Neural progenitor cell (in vitro differentiated cells): ENCODE results near the gene LGALS1. TPM values are rescaled to one million over a fixed set of nuclear protein-coding genes. Genes with fewer than 3 reads are reported as not detected.
A peak's percentile ranks its signal among the peaks of the same experiment; 100 is the strongest.

Experiments
- DNase-seq: peaks from one replicate; pipeline ENCODE4 v3.0.0-alpha.2; 2016; ENCODE audit warnings: low spot score
- H2AFZ ChIP-seq: fragments of 200-600 bp; sonication (generic); replicated peaks from 2 replicates; pipeline ENCODE4 v1.6.1; 2016; ENCODE audit warnings: antibody characterized with exemption
- H3F3A ChIP-seq: fragments of 200-600 bp; sonication (generic); 2 replicates; pipeline ENCODE4 v1.6.1; 2016; ENCODE audit warnings: antibody characterized with exemption, low read depth
- H3K27ac ChIP-seq: fragments of 200-600 bp; sonication (generic); 2 replicates; pipeline ENCODE4 v1.5.1; 2016; ENCODE audit warnings: mild to moderate bottlenecking
- H3K27me3 ChIP-seq: fragments of 200-600 bp; sonication (generic); 2 replicates; pipeline ENCODE4 v1.6.1; 2016; ENCODE audit warnings: mild to moderate bottlenecking, moderate library complexity
- H3K36me3 ChIP-seq: fragments of 200-600 bp; sonication (generic); 2 replicates; pipeline ENCODE4 v1.5.1; 2016
- H3K4me1 ChIP-seq: fragments of 200-600 bp; sonication (generic); 2 replicates; pipeline ENCODE4 v1.6.1; 2016; ENCODE audit warnings: mixed run types
- H3K4me2 ChIP-seq: fragments of 200-600 bp; sonication (generic); 2 replicates; pipeline ENCODE4 v1.6.1; 2016
- H3K4me3 ChIP-seq: fragments of 200-600 bp; sonication (generic); 2 replicates; pipeline ENCODE4 v1.5.1; 2016
- H3K79me2 ChIP-seq: fragments of 200-600 bp; sonication (generic); 2 replicates; pipeline ENCODE4 v1.6.1; 2016; ENCODE audit warnings: low read depth
- H3K9ac ChIP-seq: fragments of 200-600 bp; sonication (generic); 2 replicates; pipeline ENCODE4 v1.6.1; 2016
- H3K9me3 ChIP-seq: fragments of 200-600 bp; sonication (generic); 2 replicates; pipeline ENCODE4 v1.5.1; 2016; ENCODE audit warnings: low read depth
- H4K20me1 ChIP-seq: fragments of 200-600 bp; sonication (generic); 2 replicates; pipeline ENCODE4 v1.6.1; 2016; ENCODE audit warnings: low read depth
- H3K27ac Mint-ChIP-seq: 3 replicates; pipeline ENCODE4 v1.8.0; 2021; ENCODE audit warnings: mixed read lengths
- H3K27me3 Mint-ChIP-seq: 2 replicates; pipeline ENCODE4 v1.8.0; 2022; ENCODE audit warnings: low read depth, mild to moderate bottlenecking, inconsistent platforms, moderate library complexity, mixed read lengths; ENCODE audit not compliant: insufficient read depth
- H3K36me3 Mint-ChIP-seq: 3 replicates; pipeline ENCODE4 v1.8.0; 2021; ENCODE audit warnings: mixed read lengths
- H3K4me1 Mint-ChIP-seq: 3 replicates; pipeline ENCODE4 v1.8.0; 2021; ENCODE audit warnings: mixed read lengths
- H3K4me3 Mint-ChIP-seq: 3 replicates; pipeline ENCODE4 v1.8.0; 2021; ENCODE audit warnings: mild to moderate bottlenecking, moderate library complexity, mixed read lengths
- H3K9me3 Mint-ChIP-seq: 3 replicates; pipeline ENCODE4 v1.8.0; 2020; ENCODE audit warnings: mixed read lengths
- EZH2 ChIP-seq: fragments of 200-600 bp; sonication (generic); IDR thresholded peaks from 2 replicates; pipeline ENCODE4 v1.6.1; 2017; ENCODE audit warnings: antibody characterized with exemption, mild to moderate bottlenecking, moderate library complexity
- EZH2phosphoT487 ChIP-seq: fragments of 200-600 bp; sonication (generic); IDR thresholded peaks from 2 replicates; pipeline ENCODE4 v1.6.1; 2017; ENCODE audit warnings: antibody characterized with exemption
- total RNA-seq: library from RNA; depleted of rRNA; stranded (reverse); fragments of >200 nt; gene quantifications from 2 replicates; pipeline ENCODE4 v1.2.3, GENCODE V29; 2015; ENCODE audit warnings: low replicate concordance
- TF ChIP-seq, protein P1 (sequence below): fragments of 200-600 bp; sonication (generic); IDR thresholded peaks from 2 replicates; pipeline ENCODE4 v1.5.1; 2017; ENCODE audit warnings: antibody characterized with exemption, mild to moderate bottlenecking

LGALS1 gene
- total RNA-seq, 1 donor from 2014 or later, result 14.9 TPM

DNA sequence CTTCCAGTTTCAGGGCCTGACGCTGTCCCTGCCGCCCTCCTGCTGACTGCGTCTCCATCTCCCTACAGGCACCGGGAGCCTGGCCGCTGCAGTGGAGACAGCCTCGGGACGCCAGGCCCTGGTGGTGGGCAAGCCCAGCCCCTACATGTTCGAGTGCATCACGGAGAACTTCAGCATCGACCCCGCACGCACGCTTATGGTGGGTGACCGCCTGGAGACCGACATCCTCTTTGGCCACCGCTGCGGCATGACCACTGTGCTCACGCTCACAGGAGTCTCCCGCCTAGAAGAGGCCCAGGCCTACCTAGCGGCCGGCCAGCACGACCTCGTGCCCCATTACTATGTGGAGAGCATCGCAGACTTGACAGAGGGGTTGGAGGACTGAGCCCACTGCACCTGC lies 9.9 kb upstream of the LGALS1 start:
- DNase-seq, result no peak
- H3K4me1 Mint-ChIP-seq, result peaks cover 24% of the 10 kb centered on the region

DNA sequence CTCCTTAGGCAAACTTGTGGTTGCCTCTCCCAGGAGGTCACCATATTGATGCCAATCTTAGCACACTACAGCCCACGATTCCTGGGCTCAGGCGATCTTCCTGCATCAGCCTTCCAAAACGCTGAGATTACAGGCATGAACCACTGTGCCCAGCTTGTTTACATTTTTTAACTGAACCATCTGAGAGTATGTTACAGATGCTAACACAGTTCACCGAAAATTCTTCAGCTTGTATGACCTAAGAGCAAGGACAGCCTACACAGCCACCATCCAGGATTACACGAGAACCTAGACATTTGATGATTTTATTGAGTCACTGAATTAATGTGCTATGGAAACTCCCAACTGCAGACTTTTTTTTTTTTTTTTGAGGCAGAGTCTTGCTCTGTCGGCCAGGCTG lies 5.8 kb upstream of the LGALS1 start:
- H2AFZ ChIP-seq, result no peak overlapping the region
- H3K4me2 ChIP-seq, result no peak overlapping the region
- peaks cover 27% of the 10 kb centered on the region for H3F3A ChIP-seq
- H3K4me3 ChIP-seq, result no peak overlapping the region
- Mint-ChIP-seq H3K27ac (no peak overlapping the region), H3K36me3 (peaks cover 12% of the 10 kb centered on the region), H3K9me3 (no peaks in the 10 kb centered on the region), H3K4me3 (peak overlapping the region; percentile 43), H3K27me3 (no peaks in the 10 kb centered on the region), H3K4me1 (peaks cover 10% of the 10 kb centered on the region)
- peaks cover 27% of the 10 kb centered on the region for H4K20me1 ChIP-seq
- H3K27me3 ChIP-seq, result no peaks in the 10 kb centered on the region
- H3K79me2 ChIP-seq, result peaks cover 17% of the 10 kb centered on the region
- H3K36me3 ChIP-seq, result no peaks in the 10 kb centered on the region
- TF ChIP-seq EZH2 (no peak), EZH2phosphoT487 (no peak)
- TF ChIP-seq, protein P1, sequence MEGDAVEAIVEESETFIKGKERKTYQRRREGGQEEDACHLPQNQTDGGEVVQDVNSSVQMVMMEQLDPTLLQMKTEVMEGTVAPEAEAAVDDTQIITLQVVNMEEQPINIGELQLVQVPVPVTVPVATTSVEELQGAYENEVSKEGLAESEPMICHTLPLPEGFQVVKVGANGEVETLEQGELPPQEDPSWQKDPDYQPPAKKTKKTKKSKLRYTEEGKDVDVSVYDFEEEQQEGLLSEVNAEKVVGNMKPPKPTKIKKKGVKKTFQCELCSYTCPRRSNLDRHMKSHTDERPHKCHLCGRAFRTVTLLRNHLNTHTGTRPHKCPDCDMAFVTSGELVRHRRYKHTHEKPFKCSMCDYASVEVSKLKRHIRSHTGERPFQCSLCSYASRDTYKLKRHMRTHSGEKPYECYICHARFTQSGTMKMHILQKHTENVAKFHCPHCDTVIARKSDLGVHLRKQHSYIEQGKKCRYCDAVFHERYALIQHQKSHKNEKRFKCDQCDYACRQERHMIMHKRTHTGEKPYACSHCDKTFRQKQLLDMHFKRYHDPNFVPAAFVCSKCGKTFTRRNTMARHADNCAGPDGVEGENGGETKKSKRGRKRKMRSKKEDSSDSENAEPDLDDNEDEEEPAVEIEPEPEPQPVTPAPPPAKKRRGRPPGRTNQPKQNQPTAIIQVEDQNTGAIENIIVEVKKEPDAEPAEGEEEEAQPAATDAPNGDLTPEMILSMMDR, result no peak
- H3K4me1 ChIP-seq, result peaks cover 5% of the 10 kb centered on the region
- no peak for DNase-seq
- no peaks in the 10 kb centered on the region for H3K9me3 ChIP-seq
- H3K9ac ChIP-seq, result no peak overlapping the region
- no peak overlapping the region for H3K27ac ChIP-seq

More for the DNA sequence above, 9.9 kb upstream of the LGALS1 start:
- Mint-ChIP-seq H3K27me3 (no peaks in the 10 kb centered on the region), H3K9me3 (no peaks in the 10 kb centered on the region), H3K36me3 (peaks cover 13% of the 10 kb centered on the region), H3K4me3 (no peak overlapping the region), H3K27ac (no peak overlapping the region)
- H2AFZ ChIP-seq, result no peak overlapping the region
- no peaks in the 10 kb centered on the region for H3K36me3 ChIP-seq
- peaks cover 27% of the 10 kb centered on the region for H3F3A ChIP-seq
- H3K4me2 ChIP-seq, result no peak overlapping the region
- H3K9me3 ChIP-seq, result no peaks in the 10 kb centered on the region
- H3K27me3 ChIP-seq, result no peaks in the 10 kb centered on the region
- TF ChIP-seq EZH2phosphoT487 (no peak), EZH2 (no peak)
- TF ChIP-seq, protein P1, result no peak
- peaks cover 10% of the 10 kb centered on the region for H3K4me1 ChIP-seq
- H4K20me1 ChIP-seq, result peaks cover 65% of the 10 kb centered on the region
- no peak overlapping the region for H3K4me3 ChIP-seq
- no peak overlapping the region for H3K9ac ChIP-seq
- H3K27ac ChIP-seq, result no peak overlapping the region
- H3K79me2 ChIP-seq, result peaks cover 58% of the 10 kb centered on the region

DNA sequence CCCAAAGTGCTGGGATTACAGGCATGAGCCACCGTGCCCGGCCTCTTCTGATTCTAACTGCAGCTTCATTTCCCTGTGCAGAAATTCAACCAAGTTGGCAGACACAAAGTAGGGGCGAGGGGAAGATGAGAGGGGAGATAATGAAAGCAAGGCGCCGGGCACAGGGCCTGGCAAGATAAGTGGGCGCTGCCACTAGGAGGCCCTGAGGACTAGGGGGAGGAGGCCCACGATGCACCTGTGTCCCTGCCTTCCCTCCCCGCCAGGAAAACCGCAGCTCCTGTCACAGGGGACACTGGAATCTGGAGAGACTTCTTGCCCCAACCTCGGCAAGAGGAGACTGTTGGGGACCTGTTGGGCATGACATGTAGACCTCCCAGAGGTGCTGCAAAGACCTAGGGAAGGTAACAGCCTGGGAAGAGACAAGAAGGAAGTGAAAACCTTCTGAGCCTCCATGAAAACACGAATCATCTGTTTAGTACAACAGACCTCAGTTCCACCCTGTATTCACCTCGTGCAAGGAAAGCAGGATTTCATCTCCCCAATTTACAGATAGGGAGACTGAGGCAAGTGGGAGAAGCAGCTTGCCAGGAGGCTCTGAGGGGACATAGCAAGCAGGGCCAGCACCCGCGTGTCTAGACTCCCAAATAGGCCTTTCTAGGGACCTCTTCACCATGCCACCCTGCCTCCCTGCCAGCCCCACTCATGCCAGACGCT lies 3.1 kb upstream of the LGALS1 start:
- no peak overlapping the region for H3K27ac Mint-ChIP-seq
- H3K9me3 Mint-ChIP-seq, result no peaks in the 10 kb centered on the region

More for the DNA sequence above, 3.1 kb upstream of the LGALS1 start:
- Histone ChIP-seq H3F3A (peaks cover 34% of the 10 kb centered on the region), H3K27ac (no peak overlapping the region), H3K4me2 (no peak overlapping the region), H3K9ac (no peak overlapping the region), H3K36me3 (no peaks in the 10 kb centered on the region), H2AFZ (no peak overlapping the region), H3K27me3 (peaks cover 8% of the 10 kb centered on the region), H3K79me2 (no peaks in the 10 kb centered on the region), H3K4me3 (no peak overlapping the region), H4K20me1 (peaks cover 5% of the 10 kb centered on the region), H3K9me3 (no peaks in the 10 kb centered on the region), H3K4me1 (peaks cover 5% of the 10 kb centered on the region)
- TF ChIP-seq, protein P1, result no peak
- TF ChIP-seq EZH2 (no peak), EZH2phosphoT487 (no peak)
- DNase-seq, result no peak
- no peak overlapping the region for H3K4me3 Mint-ChIP-seq
- H3K36me3 Mint-ChIP-seq, result peaks cover 2% of the 10 kb centered on the region
- peaks cover 19% of the 10 kb centered on the region for H3K4me1 Mint-ChIP-seq
- H3K27me3 Mint-ChIP-seq, result no peaks in the 10 kb centered on the region
